ENCODE results near the gene MEST.

Gene MEST

GRCh38 chr7:130544356-130544755 is 52.5 kb downstream of the MEST start:
- H3K4me3 ChIP-seq (ENCODE audit: low read length) = no peak overlapping the region
- no peak for DNase-seq (ENCODE audit: low read depth)
- TF ChIP-seq CTCF (IDR thresholded peaks at IDR 0.05; ENCODE audit: insufficient read depth, low read depth, low read length, missing control alignments) = no peak

GRCh38 chr7:130553398-130554029 is 61.6 kb downstream of the MEST start:
- DNase-seq (ENCODE audit: low read depth) = no peak
- no peak overlapping the region for H3K4me3 ChIP-seq (ENCODE audit: low read length)
- no peak for TF ChIP-seq CTCF (IDR thresholded peaks at IDR 0.05; ENCODE audit: insufficient read depth, low read depth, low read length, missing control alignments)

- no peak overlapping the region for H3K4me3 ChIP-seq (ENCODE audit: low read length)
- TF ChIP-seq CTCF (IDR thresholded peaks at IDR 0.05; ENCODE audit: insufficient read depth, low read depth, low read length, missing control alignments) = no peak
- DNase-seq (ENCODE audit: low read depth) = no peak
Observed at GRCh38 chr7:130554481-130554880, 62.6 kb downstream of the MEST start.

Data from epithelial cell of esophagus (primary cell).